ENCODE results near the gene LYZL4.

DNA sequence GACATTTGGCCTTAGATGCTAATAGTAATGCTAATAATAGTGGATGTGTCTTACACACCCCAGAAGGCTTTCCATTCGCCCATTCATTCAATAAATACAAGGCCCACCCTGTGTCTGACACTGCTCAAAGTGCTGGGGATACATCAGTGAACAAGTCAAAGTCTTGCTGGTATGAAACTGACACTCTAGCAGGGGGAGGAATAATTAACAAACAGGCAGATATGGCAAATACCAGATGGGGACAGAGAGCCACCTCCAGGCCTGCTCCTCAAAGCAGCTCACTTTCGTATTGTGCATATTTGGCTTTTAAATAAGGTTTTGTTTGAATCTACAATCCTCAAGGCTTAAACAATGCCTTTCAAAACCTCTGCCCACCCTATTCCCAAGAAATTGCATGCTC, 28.3 kb upstream of the LYZL4 start:
- TF ChIP-seq HDAC6 (IDR thresholded peaks at IDR 0.05; ENCODE audit: unreplicated experiment) (no peak), CBX5 (IDR thresholded peaks at IDR 0.05; ENCODE audit: low read depth) (no peak), POLR2A (IDR thresholded peaks at IDR 0.05; ENCODE audit: low read depth, low read length) (no peak)

Data from GM12878 (cell line).